ENCODE results near the gene GABRG3. TPM values are rescaled to one million over a fixed set of nuclear protein-coding genes. Genes with fewer than 3 reads are reported as not detected.

The GABRG3 gene
- total and polyA plus RNA-seq, 2 of the 4 experiments (the other 2 are of a cell fraction): not detected

DNA sequence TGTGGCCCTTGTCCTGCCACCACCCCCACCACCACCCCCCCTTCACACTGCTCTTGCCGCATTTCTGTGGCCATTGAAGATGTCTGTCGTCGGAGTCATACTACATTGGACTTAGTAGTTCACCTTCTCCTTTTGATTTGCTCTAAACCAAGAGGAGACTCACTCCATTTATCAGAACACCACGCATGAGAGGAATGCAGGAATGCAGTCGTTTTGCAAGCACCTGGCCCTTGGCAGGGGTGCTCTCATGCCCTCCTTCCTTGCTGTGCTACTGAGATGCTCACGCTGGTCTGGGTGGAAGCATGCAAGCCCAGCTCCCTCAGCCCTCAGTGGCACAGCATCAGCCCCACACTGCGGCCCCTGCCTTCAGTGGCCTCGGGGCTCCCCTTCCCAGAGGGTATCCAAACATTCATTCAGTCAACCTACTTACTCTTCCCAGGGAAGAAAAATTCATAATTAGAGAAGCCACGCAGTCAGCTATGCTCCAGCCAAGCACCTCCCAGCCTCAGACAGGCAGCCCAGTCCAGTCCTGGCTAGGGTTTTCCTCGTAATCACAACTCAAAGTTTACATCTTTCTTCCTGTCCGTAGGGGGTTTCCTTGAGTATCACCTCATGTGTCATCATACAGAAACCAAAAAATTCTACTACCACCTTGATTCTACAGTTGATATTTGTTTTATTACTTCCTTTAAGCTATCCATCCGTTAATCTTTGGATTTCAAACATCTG is 520.0 kb downstream of the GABRG3 start:
- Histone ChIP-seq H3K36me3 (ENCODE audit: control insufficient read depth, insufficient read depth, low read length) (no peaks in the 10 kb centered on the region), H3K14ac (replicated peaks; ENCODE audit: low read depth, low read length) (no peak overlapping the region), H4K8ac (ENCODE audit: low read depth in 2 of 2, low read length in 2 of 2) (no peak overlapping the region), H4K5ac (ENCODE audit: low read depth, low read length) (no peak overlapping the region), H3K4ac (ENCODE audit: low read depth, low read length) (no peak overlapping the region), H3K18ac (ENCODE audit: low read depth, low read length) (no peak overlapping the region), H2AK5ac (ENCODE audit: low read depth, low read length) (no peak overlapping the region), H3K4me2 (ENCODE audit: low read depth, low read length) (no peak overlapping the region), H2BK20ac (ENCODE audit: low read depth, low read length) (no peak overlapping the region), H3K9me1 (ENCODE audit: insufficient read depth, low read length) (no peaks in the 10 kb centered on the region), H2AFZ (replicated peaks; ENCODE audit: low read length, poor library complexity) (no peak overlapping the region), H3K4me1 (ENCODE audit: control insufficient read depth, insufficient read depth, low read length) (no peaks in the 10 kb centered on the region), H4K20me1 (ENCODE audit: insufficient read depth, low read length) (no peaks in the 10 kb centered on the region), H2BK5ac (ENCODE audit: low read depth, low read length, poor library complexity, severe bottlenecking) (no peak overlapping the region), H3K9me3 (ENCODE audit: control insufficient read depth, insufficient read depth, low read length) (peaks cover 10% of the 10 kb centered on the region), H2BK15ac (ENCODE audit: low read depth, low read length) (no peak overlapping the region), H3K4me3 (ENCODE audit: insufficient read depth, low read depth, low read length) (no peak overlapping the region), H3K27me3 (ENCODE audit: control insufficient read depth, insufficient read depth, low read length) (no peaks in the 10 kb centered on the region), H2BK120ac (ENCODE audit: low read depth, low read length) (no peak overlapping the region), H3K56ac (ENCODE audit: extremely low read depth, insufficient read depth, low read length) (no peak overlapping the region), H2AK9ac (replicated peaks; ENCODE audit: low read depth, low read length, poor library complexity) (no peak overlapping the region), H3K27ac (ENCODE audit: insufficient read depth, low read length) (no peak overlapping the region), H3K9ac (ENCODE audit: low read depth, low read length) (no peak overlapping the region), H3K79me1 (ENCODE audit: low read depth in 1 of 2, low read length in 2 of 2) (no peaks in the 10 kb centered on the region), H4K91ac (ENCODE audit: insufficient read depth, low read depth, low read length) (no peak overlapping the region), H3K23ac (ENCODE audit: low read depth, low read length) (no peak overlapping the region)
- DNase-seq (no peak), ATAC-seq (ENCODE audit: low read depth) (no peak)
- TF ChIP-seq FOS (IDR thresholded peaks at IDR 0.05; ENCODE audit: low read depth, low read length): no peak
- no peak for TF ChIP-seq ELK1 (IDR thresholded peaks at IDR 0.05; ENCODE audit: borderline replicate concordance, low read depth, low read length)
- TF ChIP-seq RFX5 (IDR thresholded peaks at IDR 0.05; ENCODE audit: low read depth, low read length): no peak
- no peak for TF ChIP-seq SMC3 (IDR thresholded peaks at IDR 0.05; ENCODE audit: low read depth, low read length)
- TF ChIP-seq USF2 (IDR thresholded peaks at IDR 0.05; ENCODE audit: low read depth, low read length): no peak
- TF ChIP-seq RAD21 (IDR thresholded peaks at IDR 0.05; ENCODE audit: low read length): no peak
- no peak for TF ChIP-seq POLR2A (IDR thresholded peaks at IDR 0.05; ENCODE audit: low read depth, low read length)
- dilution Hi-C loops (cut with HindIII; ENCODE audit: low sequenced_read_pairs, unreplicated experiment) (no loop called here), in situ Hi-C loops (cut with MboI; ENCODE audit: low sequenced_read_pairs) (no loop called here), intact Hi-C loops (cut with micrococcal nuclease) (no loop called here)
- POLR2A ChIA-PET (ENCODE audit: unreplicated experiment): no interaction called here
- CTCF ChIA-PET: no interaction called here
- 80% methylated on average over 4 of the region's 12 CpGs; no CpG with 5 or more reads in 1 of the 2 experiments for WGBS, 2 experiments (ENCODE audit: extremely low coverage in 2 of 2, insufficient read length in 1 of 2)
- no TSS peak for BruUV-seq (replicated peaks)

Measured in IMR-90 (cell line).